ENCODE data around the gene MMP8.
A peak's percentile ranks its signal among the peaks of the same experiment; 100 is the strongest.

The MMP8 gene

GRCh38 chr11:102719620-102720277 lies 5.0 kb downstream of the MMP8 start:
- no peak for DNase-seq (ENCODE audit: low spot score)

- no peak for DNase-seq (ENCODE audit: low spot score)
These were observed 7.5 kb downstream of the MMP8 start for GRCh38 chr11:102717280-102717679.

GRCh38 chr11:102716527-102716926 lies 8.2 kb downstream of the MMP8 start:
- DNase-seq (ENCODE audit: low spot score): no peak

GRCh38 chr11:102712137-102712536 lies 12.6 kb downstream of the MMP8 start:
- DNase-seq (ENCODE audit: low spot score): no peak

- no peak for DNase-seq (ENCODE audit: low spot score)
These were observed 15.4 kb downstream of the MMP8 start for GRCh38 chr11:102709201-102709945.

GRCh38 chr11:102708654-102709053 lies 16.1 kb downstream of the MMP8 start:
- no peak for DNase-seq (ENCODE audit: low spot score)

- no peak for DNase-seq (ENCODE audit: low spot score)
These were observed 19.1 kb downstream of the MMP8 start, which contains the start of gene MMP27 for GRCh38 chr11:102705626-102706025. Gene MMP27 (minus strand): TSS chr11:102705769. CDS start chr11:102705714, 55 bp downstream.

- DNase-seq (ENCODE audit: low spot score): no peak
These were observed 19.9 kb downstream of the MMP8 start for GRCh38 chr11:102704841-102705240.

GRCh38 chr11:102703826-102704493 lies 20.8 kb downstream of the MMP8 start:
- no peak for DNase-seq (ENCODE audit: low spot score)

- no peak for DNase-seq (ENCODE audit: low spot score)
These were observed 29.6 kb downstream of the MMP8 start for GRCh38 chr11:102695201-102695600.

GRCh38 chr11:102685754-102686153 lies 39.0 kb downstream of the MMP8 start:
- DNase-seq (ENCODE audit: low spot score): no peak

- DNase-seq (ENCODE audit: low spot score): no peak
These were observed 39.4 kb downstream of the MMP8 start for GRCh38 chr11:102685338-102685737.

- no peak for DNase-seq (ENCODE audit: low spot score)
These were observed 41.5 kb downstream of the MMP8 start for GRCh38 chr11:102683277-102683676.

- DNase-seq (ENCODE audit: low spot score): no peak
These were observed 43.8 kb downstream of the MMP8 start for GRCh38 chr11:102680945-102681344.

- no peak for DNase-seq (ENCODE audit: low spot score)
These were observed 46.7 kb downstream of the MMP8 start for GRCh38 chr11:102678022-102678421.

- no peak for DNase-seq (ENCODE audit: low spot score)
These were observed 48.7 kb downstream of the MMP8 start for GRCh38 chr11:102676084-102676483.

- no peak for DNase-seq (ENCODE audit: low spot score)
These were observed 55.1 kb downstream of the MMP8 start for GRCh38 chr11:102669664-102670063.

- DNase-seq (ENCODE audit: low spot score): peak; percentile 39
These were observed 58.3 kb downstream of the MMP8 start for GRCh38 chr11:102666331-102666957.

- no peak for DNase-seq (ENCODE audit: low spot score)
These were observed 60.6 kb downstream of the MMP8 start for GRCh38 chr11:102664001-102664752.

GRCh38 chr11:102662607-102663006 lies 62.1 kb downstream of the MMP8 start:
- no peak for DNase-seq (ENCODE audit: low spot score)
